T1000 (cell line): ENCODE results near the gene SPIRE1.
"Not testable (repeated sequence)": the region's sequence is repeated elsewhere in the genome, so short reads cannot be mapped to it uniquely, and the experiment has no call there.

ENCODE experiments used
- DNase-seq: peaks from one replicate; lab custom pipeline; 2025; ENCODE audit warnings: mixed read lengths; lab: John Stamatoyannopoulos, UW

Gene SPIRE1

GRCh38 chr18:12645751-12646203 lies 12.1 kb downstream of the SPIRE1 start:
- DNase-seq, result no peak

- DNase-seq, result no peak
Measured at GRCh38 chr18:12645254-12645653, 12.7 kb downstream of the SPIRE1 start.

GRCh38 chr18:12643756-12644155 lies 14.2 kb downstream of the SPIRE1 start:
- DNase-seq, result not testable (repeated sequence)

- DNase-seq, result no peak
Measured at GRCh38 chr18:12640881-12641200, 17.1 kb downstream of the SPIRE1 start.

GRCh38 chr18:12639990-12640880 lies 17.7 kb downstream of the SPIRE1 start:
- no peak for DNase-seq

GRCh38 chr18:12638644-12639124 lies 19.2 kb downstream of the SPIRE1 start:
- no peak for DNase-seq

GRCh38 chr18:12637901-12638643 lies 19.8 kb downstream of the SPIRE1 start:
- DNase-seq, result no peak

GRCh38 chr18:12637393-12637792 lies 20.5 kb downstream of the SPIRE1 start:
- DNase-seq, result no peak

- no peak for DNase-seq
Measured at GRCh38 chr18:12631831-12632477, 26.0 kb downstream of the SPIRE1 start.

- DNase-seq, result no peak
Measured at GRCh38 chr18:12630136-12630535, 27.8 kb downstream of the SPIRE1 start.

GRCh38 chr18:12628706-12629702 lies 28.9 kb downstream of the SPIRE1 start:
- no peak for DNase-seq

- not testable (repeated sequence) for DNase-seq
Measured at GRCh38 chr18:12627199-12627598, 30.7 kb downstream of the SPIRE1 start.

GRCh38 chr18:12625241-12625640 lies 32.7 kb downstream of the SPIRE1 start:
- no peak for DNase-seq

GRCh38 chr18:12621742-12622306 lies 36.1 kb downstream of the SPIRE1 start:
- no peak for DNase-seq

GRCh38 chr18:12615748-12616147 lies 42.2 kb downstream of the SPIRE1 start:
- DNase-seq, result no peak

- DNase-seq, result no peak
Measured at GRCh38 chr18:12608301-12608700, 49.6 kb downstream of the SPIRE1 start.

GRCh38 chr18:12606592-12607315 lies 51.2 kb downstream of the SPIRE1 start:
- no peak for DNase-seq

GRCh38 chr18:12604445-12605007 lies 53.4 kb downstream of the SPIRE1 start:
- DNase-seq, result no peak

GRCh38 chr18:12599966-12600365 lies 57.9 kb downstream of the SPIRE1 start:
- no peak for DNase-seq

- DNase-seq, result no peak
Measured at GRCh38 chr18:12599543-12599942, 58.4 kb downstream of the SPIRE1 start.
